GM12878 (cell line): Measurements from ENCODE around the gene SYCE3. TPM values are rescaled to one million over a fixed set of nuclear protein-coding genes. Genes with fewer than 3 reads are reported as not detected.
A peak's percentile ranks its signal among the peaks of the same experiment; 100 is the strongest.

Source experiments
- ATF7 ChIP-seq: fragments of 450-650 bp; IDR thresholded peaks from 2 replicates; pipeline ENCODE4 v1.6.1; 2016; ENCODE audit warnings: low read depth, mild to moderate bottlenecking
- E2F8 ChIP-seq: fragments of 450-650 bp; IDR thresholded peaks from 2 replicates; pipeline ENCODE4 v1.6.1; 2018; ENCODE audit warnings: mild to moderate bottlenecking, low read depth, moderate library complexity; ENCODE audit not compliant: partially characterized antibody
- FOXM1 ChIP-seq: IDR thresholded peaks from 2 replicates; pipeline ENCODE4 v1.6.1; 2012; ENCODE audit warnings: low read depth, mild to moderate bottlenecking, inconsistent platforms, low read length, moderate library complexity
- HCFC1 ChIP-seq: fragments of 150-350 bp; IDR thresholded peaks from 2 replicates; pipeline ENCODE4 v1.6.1; 2014; ENCODE audit warnings: low read length
- HDAC2 ChIP-seq: fragments of 200-600 bp; sonication (generic); IDR thresholded peaks from 2 replicates; pipeline ENCODE4 v1.6.1; 2017
- NBN ChIP-seq: fragments of 450-650 bp; IDR thresholded peaks from 2 replicates; pipeline ENCODE4 v1.6.1; 2016
- NFYB ChIP-seq: IDR thresholded peaks from 2 replicates; pipeline ENCODE4 v1.6.1; 2011; ENCODE audit warnings: low read depth, mild to moderate bottlenecking, low read length, improper control_type of control experiment, moderate library complexity; ENCODE audit not compliant: insufficient read depth
- NR2C2 ChIP-seq: IDR thresholded peaks from 2 replicates; pipeline ENCODE4 v1.6.1; 2011; ENCODE audit warnings: borderline replicate concordance, low read depth; ENCODE audit not compliant: control insufficient read depth, insufficient read length
- NR2F1 ChIP-seq: fragments of 450-650 bp; conservative IDR thresholded peaks from 2 replicates; pipeline ENCODE4 v1.6.1; 2017; ENCODE audit warnings: mild to moderate bottlenecking
- PAX5 ChIP-seq: IDR thresholded peaks from 2 replicates; pipeline ENCODE4 v1.6.1; 2011; ENCODE audit warnings: low read depth, low read length, borderline replicate concordance
- POLR2AphosphoS2 ChIP-seq: IDR thresholded peaks from 2 replicates; pipeline ENCODE4 v1.6.1; 2011; ENCODE audit warnings: low read depth, mild to moderate bottlenecking, low read length, improper control_type of control experiment, moderate library complexity
- POLR2AphosphoS5 ChIP-seq: IDR thresholded peaks from 2 replicates; pipeline ENCODE4 v1.6.1; 2011; ENCODE audit warnings: mild to moderate bottlenecking, low read length, inconsistent platforms
- RAD21 ChIP-seq: IDR thresholded peaks from 2 replicates; pipeline ENCODE4 v1.6.1; 2011; ENCODE audit warnings: mild to moderate bottlenecking, low read depth, low read length, moderate library complexity; ENCODE audit not compliant: insufficient read depth
- RB1 ChIP-seq: fragments of 450-650 bp; formaldehyde crosslinking; IDR thresholded peaks from 2 replicates; pipeline ENCODE4 v1.6.1; 2017; ENCODE audit warnings: mild to moderate bottlenecking, borderline replicate concordance
- RBBP5 ChIP-seq: fragments of 200-600 bp; sonication (generic); conservative IDR thresholded peaks from 2 replicates; pipeline ENCODE4 v1.6.1; 2016
- SIX5 ChIP-seq: IDR thresholded peaks from 2 replicates; pipeline ENCODE4 v1.6.1; 2011; ENCODE audit warnings: mild to moderate bottlenecking, low read depth, low read length, moderate library complexity; ENCODE audit not compliant: severe bottlenecking
- SREBF2 ChIP-seq: IDR thresholded peaks from 2 replicates; pipeline ENCODE4 v1.6.1; 2012; ENCODE audit warnings: mild to moderate bottlenecking, low read length
- ZNF207 ChIP-seq: fragments of 450-650 bp; IDR thresholded peaks from 2 replicates; pipeline ENCODE4 v1.6.1; 2014; ENCODE audit warnings: antibody characterized with exemption, mild to moderate bottlenecking, borderline replicate concordance
- ZSCAN29 ChIP-seq: fragments of 450-650 bp; IDR thresholded peaks from 2 replicates; pipeline ENCODE4 v1.6.1; 2017; ENCODE audit warnings: mild to moderate bottlenecking, moderate library complexity
- polyA plus RNA-seq, 11 experiments: library from polyadenylated mRNA; depleted of rRNA in 4 of 11; unstranded in 6 of 11; stranded (reverse) in 5 of 11; fragments of >200 nt; fragmentation: Nextera tagmentation in 4 of 11; fragmentation: Illumina TruSeq in 1 of 11; extraction: Ambion mirVana in 4 of 11; extraction: Trizol in 1 of 11; gene quantifications; 1 replicate in 1 of 11; 2 replicates in 10 of 11; pipeline versions ENCODE4 v1.2.1 to v1.2.3, GENCODE V29; 2011 to 2016; ENCODE audit warnings: inconsistent platforms in 2 of 11, missing spikeins in 2 of 11, low read depth in 1 of 11
- total RNA-seq, 4 experiments: library from RNA; depleted of rRNA in 3 of 4; stranded (reverse); fragments of >200 nt in 3 of 4; fragmentation: Illumina TruSeq in 1 of 4; extraction: Trizol in 1 of 4; gene quantifications; 2 replicates each; pipeline versions ENCODE4 v1.2.1 to v1.2.3, GENCODE V29; 2013 to 2021
- TF ChIP-seq, protein P1 (sequence below): fragments of 450-650 bp; IDR thresholded peaks from 2 replicates; pipeline ENCODE4 v1.6.1; 2017; ENCODE audit warnings: mild to moderate bottlenecking, low read depth, inconsistent platforms; ENCODE audit not compliant: poor library complexity, severe bottlenecking
- TF ChIP-seq, protein P2 (sequence below): fragments of 450-650 bp; IDR thresholded peaks from 2 replicates; pipeline ENCODE4 v1.6.1; 2017; ENCODE audit warnings: borderline replicate concordance
- TF ChIP-seq, protein P3 (sequence below): fragments of 450-650 bp; IDR thresholded peaks from 2 replicates; pipeline ENCODE4 v1.6.1; 2018; ENCODE audit warnings: borderline replicate concordance, mild to moderate bottlenecking; ENCODE audit not compliant: partially characterized antibody

Gene SYCE3
- total and polyA plus RNA-seq, 10 of the 15 experiments (the other 5 are each of a cell fraction or from before 2014, with no cell fraction given) = 0.38 to 0.91 (median 0.76) TPM; not detected in 4

GRCh38 chr22:50562523-50563412, at the start of gene SYCE3 (continued):
- TF ChIP-seq, protein P1, sequence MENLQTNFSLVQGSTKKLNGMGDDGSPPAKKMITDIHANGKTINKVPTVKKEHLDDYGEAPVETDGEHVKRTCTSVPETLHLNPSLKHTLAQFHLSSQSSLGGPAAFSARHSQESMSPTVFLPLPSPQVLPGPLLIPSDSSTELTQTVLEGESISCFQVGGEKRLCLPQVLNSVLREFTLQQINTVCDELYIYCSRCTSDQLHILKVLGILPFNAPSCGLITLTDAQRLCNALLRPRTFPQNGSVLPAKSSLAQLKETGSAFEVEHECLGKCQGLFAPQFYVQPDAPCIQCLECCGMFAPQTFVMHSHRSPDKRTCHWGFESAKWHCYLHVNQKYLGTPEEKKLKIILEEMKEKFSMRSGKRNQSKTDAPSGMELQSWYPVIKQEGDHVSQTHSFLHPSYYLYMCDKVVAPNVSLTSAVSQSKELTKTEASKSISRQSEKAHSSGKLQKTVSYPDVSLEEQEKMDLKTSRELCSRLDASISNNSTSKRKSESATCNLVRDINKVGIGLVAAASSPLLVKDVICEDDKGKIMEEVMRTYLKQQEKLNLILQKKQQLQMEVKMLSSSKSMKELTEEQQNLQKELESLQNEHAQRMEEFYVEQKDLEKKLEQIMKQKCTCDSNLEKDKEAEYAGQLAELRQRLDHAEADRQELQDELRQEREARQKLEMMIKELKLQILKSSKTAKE = no peak
- no peak for TF ChIP-seq HDAC2
- TF ChIP-seq POLR2AphosphoS2 = no peak; the same call in 1 of the 2 replicates
- TF ChIP-seq ZSCAN29 = no peak
- no peak for TF ChIP-seq ATF7
- TF ChIP-seq RB1 = peak; percentile 85; the same call in 1 of the 2 replicates
- TF ChIP-seq, protein P2, sequence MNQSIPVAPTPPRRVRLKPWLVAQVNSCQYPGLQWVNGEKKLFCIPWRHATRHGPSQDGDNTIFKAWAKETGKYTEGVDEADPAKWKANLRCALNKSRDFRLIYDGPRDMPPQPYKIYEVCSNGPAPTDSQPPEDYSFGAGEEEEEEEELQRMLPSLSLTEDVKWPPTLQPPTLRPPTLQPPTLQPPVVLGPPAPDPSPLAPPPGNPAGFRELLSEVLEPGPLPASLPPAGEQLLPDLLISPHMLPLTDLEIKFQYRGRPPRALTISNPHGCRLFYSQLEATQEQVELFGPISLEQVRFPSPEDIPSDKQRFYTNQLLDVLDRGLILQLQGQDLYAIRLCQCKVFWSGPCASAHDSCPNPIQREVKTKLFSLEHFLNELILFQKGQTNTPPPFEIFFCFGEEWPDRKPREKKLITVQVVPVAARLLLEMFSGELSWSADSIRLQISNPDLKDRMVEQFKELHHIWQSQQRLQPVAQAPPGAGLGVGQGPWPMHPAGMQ = no peak
- TF ChIP-seq, protein P3, sequence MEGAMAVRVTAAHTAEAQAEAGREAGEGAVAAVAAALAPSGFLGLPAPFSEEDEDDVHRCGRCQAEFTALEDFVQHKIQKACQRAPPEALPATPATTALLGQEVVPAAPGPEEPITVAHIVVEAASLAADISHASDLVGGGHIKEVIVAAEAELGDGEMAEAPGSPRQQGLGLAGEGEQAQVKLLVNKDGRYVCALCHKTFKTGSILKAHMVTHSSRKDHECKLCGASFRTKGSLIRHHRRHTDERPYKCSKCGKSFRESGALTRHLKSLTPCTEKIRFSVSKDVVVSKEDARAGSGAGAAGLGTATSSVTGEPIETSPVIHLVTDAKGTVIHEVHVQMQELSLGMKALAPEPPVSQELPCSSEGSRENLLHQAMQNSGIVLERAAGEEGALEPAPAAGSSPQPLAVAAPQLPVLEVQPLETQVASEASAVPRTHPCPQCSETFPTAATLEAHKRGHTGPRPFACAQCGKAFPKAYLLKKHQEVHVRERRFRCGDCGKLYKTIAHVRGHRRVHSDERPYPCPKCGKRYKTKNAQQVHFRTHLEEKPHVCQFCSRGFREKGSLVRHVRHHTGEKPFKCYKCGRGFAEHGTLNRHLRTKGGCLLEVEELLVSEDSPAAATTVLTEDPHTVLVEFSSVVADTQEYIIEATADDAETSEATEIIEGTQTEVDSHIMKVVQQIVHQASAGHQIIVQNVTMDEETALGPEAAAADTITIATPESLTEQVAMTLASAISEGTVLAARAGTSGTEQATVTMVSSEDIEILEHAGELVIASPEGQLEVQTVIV = no peak
- peak; percentile 87 for TF ChIP-seq NR2F1
- no peak for TF ChIP-seq NR2C2
- peak; percentile 33 for TF ChIP-seq HCFC1
- peak; percentile 54; the same call in 1 of the 2 replicates for TF ChIP-seq POLR2AphosphoS5
- no peak for TF ChIP-seq RBBP5
- no peak for TF ChIP-seq E2F8
- TF ChIP-seq SREBF2 = no peak
- no peak for TF ChIP-seq ZNF207
- peak; percentile 46; the same call in 1 of the 2 replicates for TF ChIP-seq NBN
- no peak; the same call in 1 of the 2 replicates for TF ChIP-seq PAX5
- no peak for TF ChIP-seq SIX5
- TF ChIP-seq NFYB = peak; percentile 81
- TF ChIP-seq FOXM1 = no peak
- peak; percentile 70 for TF ChIP-seq RAD21
